ENCODE data around the gene FBN3.
"Not testable (repeated sequence)": the region's sequence is repeated elsewhere in the genome, so short reads cannot be mapped to it uniquely, and the experiment has no call there.

Gene FBN3

DNA sequence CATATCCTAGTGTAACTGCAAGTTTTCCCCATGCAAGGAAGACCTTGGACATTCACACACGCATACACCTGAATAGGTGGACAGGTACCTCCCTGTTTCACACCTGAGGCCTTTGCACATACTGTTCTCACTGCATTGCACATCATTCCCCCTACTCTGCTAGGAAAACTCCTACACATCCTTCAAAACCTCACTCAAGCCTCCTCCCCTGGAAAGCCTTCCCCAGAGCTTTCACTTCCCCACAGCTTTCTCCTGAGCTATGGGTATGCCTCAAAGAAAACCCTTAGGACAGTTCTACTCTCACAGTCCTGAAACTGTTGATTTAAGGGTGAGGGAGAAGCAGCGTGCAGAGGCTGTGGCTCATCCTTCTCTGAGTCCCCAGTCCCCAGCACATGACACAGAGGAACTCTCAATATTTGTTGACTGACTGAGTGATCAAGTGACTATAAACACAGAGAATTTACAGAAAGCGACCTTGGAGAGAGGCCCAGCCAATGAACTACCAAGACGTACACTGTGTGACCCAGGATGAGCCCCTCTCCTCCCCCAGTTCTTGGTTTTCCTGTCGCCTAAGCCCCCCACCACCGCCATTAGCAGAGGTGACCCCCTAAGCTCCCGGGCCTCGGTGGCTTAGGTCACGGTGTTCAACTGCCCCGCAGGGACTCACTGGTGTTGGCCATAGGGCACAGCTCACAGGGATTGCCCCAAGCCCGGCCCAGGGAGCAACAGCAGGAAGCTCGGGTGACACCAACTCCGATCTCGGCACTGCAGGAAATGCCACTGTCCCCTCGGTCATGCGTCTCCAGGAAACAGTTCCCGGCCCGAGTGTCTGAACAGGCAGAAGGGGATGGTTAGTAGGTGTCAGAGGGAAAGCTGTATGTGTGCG, 40.6 kb downstream of the FBN3 start:
- H3K4me2 ChIP-seq, result peak overlapping the region; percentile 12; the same call in 1 of the 2 replicates
- no peak for TF ChIP-seq Cebpa-rat (IDR thresholded peaks at IDR 0.05)
- no peaks in the 10 kb centered on the region for H3K36me3 ChIP-seq
- no peaks in the 10 kb centered on the region for H3K27me3 ChIP-seq
- no peak overlapping the region for H3K27ac ChIP-seq
- H3K4me1 ChIP-seq, result no peaks in the 10 kb centered on the region; the same call in 1 of the 2 replicates
- H3K9me3 ChIP-seq, result no peaks in the 10 kb centered on the region; the same call in 1 of the 2 replicates
- no peaks in the 10 kb centered on the region for H4K20me1 ChIP-seq
- no peak overlapping the region for H3K4me3 ChIP-seq
- no peak overlapping the region for H3K9ac ChIP-seq

DNA sequence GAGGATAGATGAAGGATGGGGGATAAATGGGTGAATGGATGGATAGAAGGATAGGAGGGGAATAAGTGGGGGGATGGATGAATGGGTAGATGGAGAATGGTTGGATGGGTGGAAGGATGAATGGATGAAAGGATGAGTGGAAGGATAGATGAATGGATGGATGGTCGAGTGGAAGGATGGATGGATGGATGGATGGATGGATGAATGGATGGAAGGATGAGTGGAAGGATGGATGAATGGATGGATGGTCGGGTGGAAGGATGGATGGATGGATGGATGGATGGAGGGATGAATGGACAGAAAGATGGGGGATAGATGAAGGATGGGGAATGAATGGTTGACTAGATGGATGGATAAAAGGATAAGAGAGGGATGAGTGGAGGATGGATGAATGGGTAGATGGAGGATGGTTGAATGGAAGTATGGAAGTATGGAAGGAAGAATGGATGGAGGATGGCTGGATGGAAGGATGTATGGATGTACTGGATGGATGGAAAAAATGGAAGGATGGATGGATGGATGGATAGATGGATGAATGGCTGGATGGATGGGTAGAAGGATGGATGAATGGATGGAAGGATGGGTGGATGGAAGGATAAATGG, 42.0 kb downstream of the FBN3 start:
- Histone ChIP-seq H3K4me2 (no peak overlapping the region), H3K9me3 (no peaks in the 10 kb centered on the region; the same call in 1 of the 2 replicates), H3K27ac (no peak overlapping the region), H3K4me3 (no peak overlapping the region), H3K9ac (no peak overlapping the region), H3K4me1 (no peaks in the 10 kb centered on the region; the same call in 1 of the 2 replicates), H3K27me3 (no peaks in the 10 kb centered on the region), H4K20me1 (no peaks in the 10 kb centered on the region), H3K36me3 (no peaks in the 10 kb centered on the region)
- TF ChIP-seq Cebpa-rat (IDR thresholded peaks at IDR 0.05), result no peak

- Histone ChIP-seq H3K4me1 (no peaks in the 10 kb centered on the region; the same call in 1 of the 2 replicates), H3K4me2 (no peak overlapping the region), H3K27me3 (no peaks in the 10 kb centered on the region), H4K20me1 (no peaks in the 10 kb centered on the region), H3K4me3 (no peak overlapping the region), H3K9me3 (no peaks in the 10 kb centered on the region; the same call in 1 of the 2 replicates), H3K9ac (no peak overlapping the region), H3K27ac (no peak overlapping the region), H3K36me3 (no peaks in the 10 kb centered on the region)
- no peak for TF ChIP-seq Cebpa-rat (IDR thresholded peaks at IDR 0.05)
Measured at GRCh38 chr19:8105471-8105870, 43.9 kb downstream of the FBN3 start.

DNA sequence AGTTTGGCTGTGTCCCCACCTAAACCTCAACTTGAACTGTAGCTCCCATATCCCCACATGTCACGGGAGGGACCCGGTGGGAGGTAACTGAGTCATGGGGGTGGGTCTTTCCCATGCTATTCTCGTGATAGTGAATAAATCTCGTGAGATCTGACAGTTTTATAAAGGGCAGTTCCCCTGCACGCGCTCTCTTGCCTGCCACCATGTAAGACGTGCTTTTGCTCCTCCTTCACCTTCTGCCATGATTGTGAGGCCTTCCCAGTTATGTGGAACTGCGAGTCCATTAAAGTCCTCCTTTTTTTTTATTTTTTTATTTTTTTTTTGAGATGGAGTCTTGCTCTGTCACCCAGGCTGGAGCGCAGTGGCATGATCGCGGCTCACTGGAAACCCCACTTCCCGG, 47.5 kb downstream of the FBN3 start:
- H3K4me2 ChIP-seq, H3K4me3 ChIP-seq, H3K27ac ChIP-seq, H3K9me3 ChIP-seq, H3K9ac ChIP-seq, H3K4me1 ChIP-seq, H3K36me3 ChIP-seq, H3K27me3 ChIP-seq, H4K20me1 ChIP-seq: not testable (repeated sequence)

- H3K4me3 ChIP-seq, result no peak overlapping the region
- TF ChIP-seq Cebpa-rat (IDR thresholded peaks at IDR 0.05), result no peak
- no peaks in the 10 kb centered on the region for H4K20me1 ChIP-seq
- H3K36me3 ChIP-seq, result no peaks in the 10 kb centered on the region
- no peak overlapping the region for H3K9ac ChIP-seq
- H3K4me1 ChIP-seq, result peaks cover 10% of the 10 kb centered on the region
- no peaks in the 10 kb centered on the region for H3K27me3 ChIP-seq
- peaks cover 11% of the 10 kb centered on the region for H3K9me3 ChIP-seq
- no peak overlapping the region for H3K4me2 ChIP-seq
- H3K27ac ChIP-seq, result no peak overlapping the region
Measured at GRCh38 chr19:8101311-8101710, 48.1 kb downstream of the FBN3 start.

DNA sequence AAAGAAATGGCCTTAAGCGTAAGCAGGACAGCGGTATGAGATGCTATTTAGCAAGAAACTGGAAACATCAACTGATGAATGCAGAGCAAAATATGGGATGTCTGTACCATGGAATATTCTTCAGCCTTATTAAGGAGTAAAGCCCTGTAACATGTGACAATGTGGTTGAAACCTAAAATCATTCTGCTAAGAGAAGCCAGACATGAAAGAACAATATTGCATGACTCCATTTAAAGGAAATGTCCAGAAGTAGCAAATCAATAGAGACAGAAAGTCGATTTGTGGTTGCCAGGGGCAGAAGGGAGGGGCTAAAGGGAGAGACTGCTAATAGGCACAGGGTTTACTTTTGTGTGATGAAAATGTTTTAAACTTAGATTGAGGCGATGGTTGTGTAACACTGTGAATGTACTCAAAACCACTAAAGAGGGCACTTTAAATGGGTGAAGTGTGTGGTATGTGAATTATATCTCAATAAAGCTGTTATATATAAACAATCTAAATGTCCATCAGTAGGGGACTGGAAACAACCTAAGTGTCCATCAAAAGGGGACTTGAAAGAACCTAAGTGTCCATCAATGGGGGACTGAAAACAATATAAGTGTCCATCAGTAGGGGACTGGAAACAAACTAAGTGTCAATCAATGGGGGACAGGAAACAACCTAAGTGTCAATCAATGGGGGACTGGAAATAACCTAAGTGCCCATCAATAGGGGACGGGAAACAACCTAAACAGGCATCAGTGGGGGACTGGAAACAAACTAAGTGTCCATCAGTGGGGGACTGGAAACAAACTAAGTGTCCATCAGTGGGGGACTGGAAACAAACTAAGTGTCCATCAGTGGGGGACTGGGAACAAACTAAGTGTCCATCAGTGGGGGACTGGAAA, 51.5 kb downstream of the FBN3 start:
- no peaks in the 10 kb centered on the region for H3K36me3 ChIP-seq
- no peak for TF ChIP-seq Cebpa-rat (IDR thresholded peaks at IDR 0.05)
- H3K27me3 ChIP-seq, result no peaks in the 10 kb centered on the region
- peaks cover 10% of the 10 kb centered on the region for H3K4me1 ChIP-seq
- peak overlapping the region; percentile 14; the same call in 1 of the 2 replicates for H3K4me2 ChIP-seq
- H3K9me3 ChIP-seq, result peaks cover 40% of the 10 kb centered on the region
- H3K4me3 ChIP-seq, result no peak overlapping the region
- H3K9ac ChIP-seq, result no peak overlapping the region
- H3K27ac ChIP-seq, result no peak overlapping the region
- H4K20me1 ChIP-seq, result no peaks in the 10 kb centered on the region

DNA sequence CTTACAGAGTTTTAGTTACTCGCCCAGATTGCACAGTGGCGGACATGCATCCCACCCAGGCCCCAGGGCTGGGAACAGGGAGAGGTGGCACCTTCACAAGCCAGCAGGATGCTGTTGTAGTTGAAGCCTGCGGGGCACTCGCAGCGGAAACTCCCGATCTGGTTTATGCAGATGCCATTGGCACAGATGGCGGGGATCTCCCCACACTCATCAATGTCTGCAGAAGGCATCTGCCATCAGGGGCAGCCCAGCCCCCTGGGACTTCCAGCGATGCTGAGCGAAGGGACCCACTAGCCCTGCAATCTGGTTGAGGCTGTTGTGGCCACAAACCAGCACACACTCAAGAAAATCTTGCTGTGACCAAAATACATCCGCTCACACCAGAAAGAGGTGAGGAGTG, 52.2 kb downstream of the FBN3 start:
- H3K4me2 ChIP-seq, result peak overlapping the region; percentile 14; the same call in 1 of the 2 replicates
- no peak overlapping the region for H3K4me3 ChIP-seq
- H3K27ac ChIP-seq, result no peak overlapping the region
- no peaks in the 10 kb centered on the region for H3K27me3 ChIP-seq
- H3K9ac ChIP-seq, result no peak overlapping the region
- H3K9me3 ChIP-seq, result peaks cover 40% of the 10 kb centered on the region
- H4K20me1 ChIP-seq, result no peaks in the 10 kb centered on the region
- H3K36me3 ChIP-seq, result no peaks in the 10 kb centered on the region
- no peak for TF ChIP-seq Cebpa-rat (IDR thresholded peaks at IDR 0.05)
- peaks cover 10% of the 10 kb centered on the region for H3K4me1 ChIP-seq

DNA sequence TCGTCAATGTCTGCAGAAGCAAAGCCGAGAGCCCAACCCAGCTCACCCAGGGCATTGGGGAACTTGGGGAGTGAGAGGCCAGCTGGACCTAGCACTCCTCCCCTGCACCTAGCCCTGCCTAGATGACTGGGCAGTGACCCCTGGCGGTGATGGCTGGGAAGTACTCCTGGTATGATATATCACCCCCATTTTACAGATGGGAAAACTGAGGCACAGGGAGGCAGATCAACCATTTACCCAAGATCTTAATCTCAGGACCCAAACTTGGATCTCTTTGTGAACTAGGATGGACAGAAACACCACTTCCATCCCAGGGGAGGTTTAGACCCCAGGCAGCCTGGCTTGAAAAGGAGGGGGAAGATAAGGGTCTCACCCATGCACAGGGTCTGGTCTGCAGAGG, 53.3 kb downstream of the FBN3 start:
- H3K4me3 ChIP-seq, result no peak overlapping the region
- peaks cover 40% of the 10 kb centered on the region for H3K9me3 ChIP-seq
- H4K20me1 ChIP-seq, result no peaks in the 10 kb centered on the region
- no peaks in the 10 kb centered on the region for H3K36me3 ChIP-seq
- H3K4me2 ChIP-seq, result no peak overlapping the region
- H3K9ac ChIP-seq, result no peak overlapping the region
- TF ChIP-seq Cebpa-rat (IDR thresholded peaks at IDR 0.05), result no peak
- peaks cover 10% of the 10 kb centered on the region for H3K4me1 ChIP-seq
- H3K27ac ChIP-seq, result no peak overlapping the region
- H3K27me3 ChIP-seq, result no peaks in the 10 kb centered on the region

GRCh38 chr19:8095354-8095886, 54.0 kb downstream of the FBN3 start:
- Histone ChIP-seq H3K27ac (no peak overlapping the region), H3K36me3 (no peaks in the 10 kb centered on the region), H3K9me3 (peaks cover 40% of the 10 kb centered on the region), H3K4me2 (no peak overlapping the region), H3K27me3 (no peaks in the 10 kb centered on the region), H3K9ac (no peak overlapping the region), H4K20me1 (no peaks in the 10 kb centered on the region), H3K4me1 (peaks cover 10% of the 10 kb centered on the region), H3K4me3 (no peak overlapping the region)
- TF ChIP-seq Cebpa-rat (IDR thresholded peaks at IDR 0.05), result no peak

Measured in BLaER1 (cell line).